GM18498 (cell line): Measurements from ENCODE around the gene TBC1D24.
"Not testable (repeated sequence)": the region's sequence is repeated elsewhere in the genome, so short reads cannot be mapped to it uniquely, and the experiment has no call there.

ENCODE experiments used
- ATAC-seq: cut with Tn5 transposase; IDR thresholded peaks from one replicate; pipeline ENCODE4 v1.9.1; 2021; ENCODE audit warnings: mild to moderate bottlenecking, moderate library complexity; ENCODE audit not compliant: unreplicated experiment

The TBC1D24 gene

GRCh38 chr16:2468233-2468724 is 6.6 kb upstream of the TBC1D24 start:
- ATAC-seq = no peak

GRCh38 chr16:2468725-2469398 is 6.1 kb upstream of the TBC1D24 start:
- ATAC-seq = no peak

- no peak for ATAC-seq
These were observed 5.3 kb upstream of the TBC1D24 start for GRCh38 chr16:2469399-2470233.

GRCh38 chr16:2470234-2470601 is 4.7 kb upstream of the TBC1D24 start:
- ATAC-seq = no peak

- no peak for ATAC-seq
These were observed 4.3 kb upstream of the TBC1D24 start for GRCh38 chr16:2470603-2471015.

- no peak for ATAC-seq
These were observed 3.8 kb upstream of the TBC1D24 start, which contains the start of gene NTN3 for GRCh38 chr16:2471016-2471652. Gene NTN3 (plus strand): TSS chr16:2471297. CDS start chr16:2471702, 405 bp downstream.

- no peak for ATAC-seq
These were observed 3.1 kb upstream of the TBC1D24 start for GRCh38 chr16:2471653-2472487.

GRCh38 chr16:2472488-2472864 is 2.5 kb upstream of the TBC1D24 start:
- ATAC-seq = no peak

- no peak for ATAC-seq
These were observed 2.0 kb upstream of the TBC1D24 start for GRCh38 chr16:2472885-2473445.

GRCh38 chr16:2473446-2473926 is 1.4 kb upstream of the TBC1D24 start:
- no peak for ATAC-seq

- peak; percentile 33 for ATAC-seq
These were observed 689 bp upstream of the TBC1D24 start for GRCh38 chr16:2473999-2474876.

- peak; percentile 4 for ATAC-seq
These were observed 752 bp downstream of the TBC1D24 start for GRCh38 chr16:2475413-2476344.

GRCh38 chr16:2476345-2476720 is 1.4 kb downstream of the TBC1D24 start:
- ATAC-seq = no peak

- ATAC-seq = no peak
These were observed 1.8 kb downstream of the TBC1D24 start for GRCh38 chr16:2476741-2477140.

- ATAC-seq = no peak
These were observed 2.4 kb downstream of the TBC1D24 start for GRCh38 chr16:2477327-2477726.

GRCh38 chr16:2478279-2478678 is 3.4 kb downstream of the TBC1D24 start:
- ATAC-seq = no peak

- ATAC-seq = not testable (repeated sequence)
These were observed 5.1 kb downstream of the TBC1D24 start for GRCh38 chr16:2479996-2480395.

GRCh38 chr16:2480948-2481347 is 6.0 kb downstream of the TBC1D24 start:
- no peak for ATAC-seq
